Loucy (cell line): ENCODE data around the gene PLXNB2.

Experiments
- H2AFZ ChIP-seq: fragments of 200-600 bp; sonication (generic); 2 replicates; pipeline ENCODE4 v1.6.0; 2016; ENCODE audit warnings: antibody characterized with exemption, mild to moderate bottlenecking, low read length, moderate library complexity
- H3F3A ChIP-seq: fragments of 200-600 bp; 2 replicates; pipeline ENCODE4 v1.6.0; 2016; ENCODE audit warnings: antibody characterized with exemption, low read depth, mild to moderate bottlenecking
- H3K27me3 ChIP-seq: fragments of 200-600 bp; sonication (generic); 2 replicates; pipeline ENCODE4 v1.6.1; 2014; ENCODE audit warnings: low read length, mild to moderate bottlenecking; ENCODE audit not compliant: insufficient read depth, poor library complexity, severe bottlenecking
- H3K36me3 ChIP-seq: fragments of 200-600 bp; sonication (generic); 2 replicates; pipeline ENCODE4 v1.6.1; 2016; ENCODE audit warnings: low read length; ENCODE audit not compliant: insufficient read depth
- H3K4me1 ChIP-seq: fragments of 200-600 bp; sonication (generic); 2 replicates; pipeline ENCODE4 v1.5.1; 2014; ENCODE audit warnings: low read length, mild to moderate bottlenecking; ENCODE audit not compliant: insufficient read depth, poor library complexity, severe bottlenecking
- H3K4me2 ChIP-seq: fragments of 200-600 bp; sonication (generic); 2 replicates; pipeline ENCODE4 v1.6.0; 2014; ENCODE audit warnings: antibody characterized with exemption, low read length, low read depth, mild to moderate bottlenecking; ENCODE audit not compliant: poor library complexity, severe bottlenecking
- H3K4me3 ChIP-seq: fragments of 200-600 bp; sonication (generic); 2 replicates; pipeline ENCODE4 v1.5.1; 2014; ENCODE audit warnings: low read length, mild to moderate bottlenecking, mixed read lengths; ENCODE audit not compliant: poor library complexity, severe bottlenecking
- H3K79me2 ChIP-seq: fragments of 200-600 bp; sonication (generic); 2 replicates; pipeline ENCODE4 v1.6.1; 2014; ENCODE audit warnings: low read length; ENCODE audit not compliant: insufficient read depth
- H3K9ac ChIP-seq: fragments of 200-600 bp; sonication (generic); 2 replicates; pipeline ENCODE4 v1.6.0; 2014; ENCODE audit warnings: mild to moderate bottlenecking, low read depth, low read length, moderate library complexity; ENCODE audit not compliant: poor library complexity, severe bottlenecking
- H3K9me2 ChIP-seq: fragments of 200-600 bp; sonication (generic); replicated peaks from 2 replicates; pipeline ENCODE4 v1.6.1; 2016; ENCODE audit warnings: low read depth, low read length, mixed read lengths
- H3K9me3 ChIP-seq: fragments of 200-600 bp; sonication (generic); 2 replicates; pipeline ENCODE4 v1.6.1; 2014; ENCODE audit warnings: mild to moderate bottlenecking, antibody characterized with exemption, low read length, low read depth; ENCODE audit not compliant: insufficient read depth
- H4K20me1 ChIP-seq: fragments of 200-600 bp; sonication (generic); 2 replicates; pipeline ENCODE4 v1.6.0; 2014; ENCODE audit warnings: antibody characterized with exemption, low read length, mild to moderate bottlenecking; ENCODE audit not compliant: insufficient read depth, poor library complexity, severe bottlenecking
- CTCF ChIP-seq: fragments of 200-600 bp; sonication (generic); conservative IDR thresholded peaks from 2 replicates; pipeline ENCODE4 v1.5.1; 2014; ENCODE audit warnings: mild to moderate bottlenecking, antibody characterized with exemption, low read length
- EZH2phosphoT487 ChIP-seq: fragments of 200-600 bp; IDR thresholded peaks from 2 replicates; pipeline ENCODE4 v1.6.1; 2018; ENCODE audit warnings: antibody characterized with exemption, mild to moderate bottlenecking, moderate library complexity, borderline replicate concordance

The PLXNB2 gene

GRCh38 chr22:50247748-50248147, 59.7 kb downstream of the PLXNB2 start:
- peaks cover 31% of the 10 kb centered on the region for H4K20me1 ChIP-seq
- no peak overlapping the region for H3K9ac ChIP-seq

GRCh38 chr22:50246242-50247175, 60.9 kb downstream of the PLXNB2 start:
- Histone ChIP-seq H4K20me1 (peaks cover 38% of the 10 kb centered on the region), H3K4me1 (peaks cover 35% of the 10 kb centered on the region), H3K9me2 (no peaks in the 10 kb centered on the region), H3K79me2 (peaks cover 56% of the 10 kb centered on the region), H3F3A (no peaks in the 10 kb centered on the region), H2AFZ (no peak overlapping the region), H3K4me3 (peak overlapping the region; percentile 93), H3K27me3 (no peaks in the 10 kb centered on the region), H3K4me2 (peak overlapping the region; percentile 93), H3K36me3 (no peaks in the 10 kb centered on the region), H3K9me3 (no peaks in the 10 kb centered on the region), H3K9ac (peak overlapping the region; percentile 80)
- TF ChIP-seq CTCF (no peak; the same call in 1 of the 2 replicates), EZH2phosphoT487 (no peak)

More at GRCh38 chr22:50247748-50248147, 59.7 kb downstream of the PLXNB2 start:
- no peaks in the 10 kb centered on the region for H3F3A ChIP-seq
- peaks cover 46% of the 10 kb centered on the region for H3K79me2 ChIP-seq
- H3K4me3 ChIP-seq = no peak overlapping the region
- H3K27me3 ChIP-seq = no peaks in the 10 kb centered on the region
- TF ChIP-seq CTCF = no peak
- no peak for TF ChIP-seq EZH2phosphoT487
- no peaks in the 10 kb centered on the region for H3K36me3 ChIP-seq
- peaks cover 31% of the 10 kb centered on the region for H3K4me1 ChIP-seq
- no peaks in the 10 kb centered on the region for H3K9me2 ChIP-seq
- H3K4me2 ChIP-seq = no peak overlapping the region
- H3K9me3 ChIP-seq = no peaks in the 10 kb centered on the region
- no peak overlapping the region for H2AFZ ChIP-seq

GRCh38 chr22:50245214-50246072, 62.0 kb downstream of the PLXNB2 start:
- no peaks in the 10 kb centered on the region for H3K36me3 ChIP-seq

More at GRCh38 chr22:50245214-50246072, 62.0 kb downstream of the PLXNB2 start:
- Histone ChIP-seq H2AFZ (peak overlapping the region; percentile 89), H3K79me2 (peaks cover 66% of the 10 kb centered on the region), H3K4me1 (peaks cover 38% of the 10 kb centered on the region), H3K9me3 (no peaks in the 10 kb centered on the region), H3K27me3 (no peaks in the 10 kb centered on the region), H3F3A (no peaks in the 10 kb centered on the region), H3K9me2 (no peaks in the 10 kb centered on the region), H3K9ac (peak overlapping the region; percentile 80), H3K4me3 (peak overlapping the region; percentile 93), H4K20me1 (peaks cover 37% of the 10 kb centered on the region), H3K4me2 (peak overlapping the region; percentile 93)
- no peak for TF ChIP-seq EZH2phosphoT487
- no peak for TF ChIP-seq CTCF
